ENCODE measurements around the gene FSHR. TPM values are rescaled to one million over a fixed set of nuclear protein-coding genes. Genes with fewer than 3 reads are reported as not detected.

Gene FSHR, protein sequence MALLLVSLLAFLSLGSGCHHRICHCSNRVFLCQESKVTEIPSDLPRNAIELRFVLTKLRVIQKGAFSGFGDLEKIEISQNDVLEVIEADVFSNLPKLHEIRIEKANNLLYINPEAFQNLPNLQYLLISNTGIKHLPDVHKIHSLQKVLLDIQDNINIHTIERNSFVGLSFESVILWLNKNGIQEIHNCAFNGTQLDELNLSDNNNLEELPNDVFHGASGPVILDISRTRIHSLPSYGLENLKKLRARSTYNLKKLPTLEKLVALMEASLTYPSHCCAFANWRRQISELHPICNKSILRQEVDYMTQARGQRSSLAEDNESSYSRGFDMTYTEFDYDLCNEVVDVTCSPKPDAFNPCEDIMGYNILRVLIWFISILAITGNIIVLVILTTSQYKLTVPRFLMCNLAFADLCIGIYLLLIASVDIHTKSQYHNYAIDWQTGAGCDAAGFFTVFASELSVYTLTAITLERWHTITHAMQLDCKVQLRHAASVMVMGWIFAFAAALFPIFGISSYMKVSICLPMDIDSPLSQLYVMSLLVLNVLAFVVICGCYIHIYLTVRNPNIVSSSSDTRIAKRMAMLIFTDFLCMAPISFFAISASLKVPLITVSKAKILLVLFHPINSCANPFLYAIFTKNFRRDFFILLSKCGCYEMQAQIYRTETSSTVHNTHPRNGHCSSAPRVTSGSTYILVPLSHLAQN
- total RNA-seq, result not detected

DNA sequence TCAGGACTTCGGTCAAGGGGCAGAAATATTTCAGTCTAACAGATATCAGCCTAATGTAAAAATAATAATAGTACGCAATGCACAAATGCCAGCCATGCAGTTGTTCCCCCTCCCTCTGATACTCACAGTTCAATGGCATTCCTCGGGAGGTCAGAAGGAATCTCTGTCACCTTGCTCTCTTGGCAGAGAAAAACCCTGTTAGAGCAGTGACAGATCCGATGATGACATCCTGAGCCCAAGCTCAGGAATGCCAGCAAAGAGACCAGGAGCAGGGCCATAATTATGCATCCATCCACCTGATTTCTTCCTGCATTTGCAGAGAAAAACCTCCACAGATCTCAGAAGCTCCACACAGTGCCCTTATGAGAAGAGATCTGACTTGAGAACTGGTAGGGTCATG is at the start of gene FSHR:
Gene FSHR, minus strand, starts transcription at position 376 of the 400 bp plus-strand sequence. Its CDS starts 98 bp downstream, at position 278.
- no peaks in the 10 kb centered on the region for H3K27me3 Mint-ChIP-seq
- peaks cover 7% of the 10 kb centered on the region for H3K9me3 Mint-ChIP-seq
- no peaks in the 10 kb centered on the region for H3K4me1 Mint-ChIP-seq (ENCODE audit: low read depth in 2 of 2)
- ATAC-seq (no peak), DNase-seq (ENCODE audit: low spot score) (no peak)
- no peak within 1 kb of the TSS for H3K4me3 Mint-ChIP-seq
- H3K36me3 Mint-ChIP-seq, result no peaks in the 10 kb centered on the region
- no peak within 1 kb of the TSS for H3K27ac Mint-ChIP-seq

DNA sequence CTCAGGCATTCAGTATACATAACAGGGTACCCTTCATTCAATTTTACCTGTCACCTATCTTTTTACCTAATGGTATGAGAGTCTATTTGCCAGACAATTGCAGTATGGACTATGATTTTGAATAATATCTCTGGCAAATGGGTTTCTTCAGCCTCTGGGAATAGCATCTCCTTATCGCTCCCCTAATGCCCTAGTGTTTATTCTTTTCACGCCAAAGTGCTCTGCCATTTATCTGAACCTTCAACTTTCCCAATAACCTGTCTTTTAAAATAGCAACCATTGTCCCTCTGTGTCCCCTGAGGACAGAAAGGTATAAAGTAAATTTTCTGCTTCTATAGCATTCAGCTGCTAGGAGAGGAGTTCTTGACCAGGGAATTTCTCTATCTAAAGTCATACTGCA is 45.0 kb upstream of the FSHR start:
- Mint-ChIP-seq H3K4me1 (ENCODE audit: low read depth in 2 of 2) (no peaks in the 10 kb centered on the region), H3K27me3 (no peaks in the 10 kb centered on the region), H3K9me3 (peaks cover 9% of the 10 kb centered on the region), H3K4me3 (no peak overlapping the region), H3K27ac (no peak overlapping the region), H3K36me3 (no peaks in the 10 kb centered on the region)
- ATAC-seq (no peak), DNase-seq (ENCODE audit: low spot score) (no peak)

- H3K9me3 Mint-ChIP-seq, result peaks cover 15% of the 10 kb centered on the region
- H3K36me3 Mint-ChIP-seq, result no peaks in the 10 kb centered on the region
- ATAC-seq (no peak), DNase-seq (ENCODE audit: low spot score) (no peak)
- no peaks in the 10 kb centered on the region for H3K27me3 Mint-ChIP-seq
- no peak overlapping the region for H3K4me3 Mint-ChIP-seq
- no peaks in the 10 kb centered on the region for H3K4me1 Mint-ChIP-seq (ENCODE audit: low read depth in 2 of 2)
- no peak overlapping the region for H3K27ac Mint-ChIP-seq
These were observed 40.4 kb upstream of the FSHR start for GRCh38 chr2:49194701-49195100.

DNA sequence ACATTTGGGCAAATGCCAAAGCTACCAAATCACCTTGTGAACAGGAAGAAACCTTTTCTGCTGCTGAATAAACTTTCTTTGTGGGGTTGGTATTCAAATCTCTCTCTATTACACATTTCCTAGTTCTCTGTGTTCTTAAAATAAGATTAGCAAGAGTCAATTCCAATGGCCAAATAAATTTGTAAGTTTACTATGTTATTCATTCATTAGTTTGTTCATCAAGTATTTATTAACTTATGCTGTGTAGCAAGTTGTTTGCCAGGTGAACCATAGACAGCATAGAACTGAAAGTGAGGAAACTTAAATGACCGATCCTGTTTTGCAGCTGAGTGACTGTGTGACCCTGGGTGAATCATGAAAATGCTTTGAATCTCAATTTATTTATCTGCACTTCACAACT is 37.7 kb upstream of the FSHR start:
- H3K27me3 Mint-ChIP-seq, result no peaks in the 10 kb centered on the region
- H3K9me3 Mint-ChIP-seq, result peaks cover 17% of the 10 kb centered on the region
- H3K36me3 Mint-ChIP-seq, result no peaks in the 10 kb centered on the region
- DNase-seq (ENCODE audit: low spot score) (no peak), ATAC-seq (no peak)
- H3K27ac Mint-ChIP-seq, result no peak overlapping the region
- H3K4me3 Mint-ChIP-seq, result no peak overlapping the region
- H3K4me1 Mint-ChIP-seq (ENCODE audit: low read depth in 2 of 2), result no peaks in the 10 kb centered on the region

- H3K36me3 Mint-ChIP-seq, result no peaks in the 10 kb centered on the region
- ATAC-seq (no peak), DNase-seq (ENCODE audit: low spot score) (no peak)
- no peaks in the 10 kb centered on the region for H3K27me3 Mint-ChIP-seq
- H3K4me3 Mint-ChIP-seq, result no peak overlapping the region
- H3K27ac Mint-ChIP-seq, result no peak overlapping the region
- H3K4me1 Mint-ChIP-seq (ENCODE audit: low read depth in 2 of 2), result no peaks in the 10 kb centered on the region
- peaks cover 22% of the 10 kb centered on the region for H3K9me3 Mint-ChIP-seq
These were observed 35.4 kb upstream of the FSHR start for GRCh38 chr2:49189512-49190225.

GRCh38 chr2:49186050-49186648 is 31.8 kb upstream of the FSHR start:
- Mint-ChIP-seq H3K36me3 (no peaks in the 10 kb centered on the region), H3K9me3 (peaks cover 34% of the 10 kb centered on the region), H3K4me3 (no peak overlapping the region), H3K27me3 (no peaks in the 10 kb centered on the region), H3K27ac (no peak overlapping the region), H3K4me1 (ENCODE audit: low read depth in 2 of 2) (no peaks in the 10 kb centered on the region)
- ATAC-seq, result no peak
- DNase-seq (ENCODE audit: low spot score), result no peak

GRCh38 chr2:49178656-49179055 is 24.3 kb upstream of the FSHR start:
- H3K36me3 Mint-ChIP-seq, result no peaks in the 10 kb centered on the region
- H3K4me1 Mint-ChIP-seq (ENCODE audit: low read depth in 2 of 2), result no peaks in the 10 kb centered on the region
- ATAC-seq, result no peak
- peaks cover 15% of the 10 kb centered on the region for H3K9me3 Mint-ChIP-seq
- DNase-seq (ENCODE audit: low spot score), result no peak
- no peak overlapping the region for H3K27ac Mint-ChIP-seq
- no peaks in the 10 kb centered on the region for H3K27me3 Mint-ChIP-seq
- no peak overlapping the region for H3K4me3 Mint-ChIP-seq

DNA sequence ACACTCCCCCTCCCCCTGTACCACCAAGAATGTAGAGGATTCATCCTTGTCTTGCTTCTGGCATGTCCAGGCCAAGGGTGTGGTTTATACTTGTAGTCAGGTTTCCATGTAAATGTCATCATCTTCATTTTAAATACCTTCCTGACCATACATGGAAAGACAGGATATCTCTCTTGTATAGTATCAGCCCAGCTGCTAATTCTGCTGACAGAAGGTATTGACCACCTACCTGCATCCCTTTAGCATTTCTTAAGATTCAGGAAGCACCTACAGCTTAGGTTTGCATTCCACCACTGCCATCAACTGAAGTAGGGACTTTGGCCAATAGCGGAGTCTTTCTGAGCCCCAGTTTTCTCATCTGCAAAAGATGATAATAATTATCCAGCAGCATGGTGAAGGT is 22.9 kb upstream of the FSHR start:
- ATAC-seq, result no peak
- no peak for DNase-seq (ENCODE audit: low spot score)
- Mint-ChIP-seq H3K27me3 (no peaks in the 10 kb centered on the region), H3K9me3 (peaks cover 10% of the 10 kb centered on the region), H3K36me3 (no peaks in the 10 kb centered on the region), H3K27ac (no peak overlapping the region), H3K4me1 (ENCODE audit: low read depth in 2 of 2) (no peaks in the 10 kb centered on the region), H3K4me3 (no peak overlapping the region)

DNA sequence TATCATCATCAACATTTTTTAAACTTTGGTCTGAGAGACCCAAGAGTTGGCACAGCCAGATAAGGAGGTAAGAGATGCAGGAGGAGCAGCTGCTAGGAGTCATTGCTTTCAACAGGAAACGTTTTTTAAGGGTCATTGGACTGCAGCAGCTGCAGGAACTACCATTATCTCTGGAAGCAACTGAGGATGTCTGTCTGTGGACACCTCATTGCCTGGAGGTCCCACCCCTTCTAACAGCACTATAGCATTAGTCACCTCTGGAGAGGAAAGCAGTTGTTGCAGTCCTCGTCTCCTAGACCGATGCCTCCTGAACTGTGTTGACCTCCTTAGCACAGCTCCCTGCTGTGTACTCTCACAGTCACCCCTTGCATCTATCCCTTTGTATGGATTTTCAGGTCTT is 21.5 kb upstream of the FSHR start:
- ATAC-seq (no peak), DNase-seq (ENCODE audit: low spot score) (no peak)
- Mint-ChIP-seq H3K4me3 (no peak overlapping the region), H3K27me3 (no peaks in the 10 kb centered on the region), H3K36me3 (no peaks in the 10 kb centered on the region), H3K9me3 (peaks cover 8% of the 10 kb centered on the region), H3K27ac (no peak overlapping the region), H3K4me1 (ENCODE audit: low read depth in 2 of 2) (no peaks in the 10 kb centered on the region)

- Mint-ChIP-seq H3K9me3 (peaks cover 8% of the 10 kb centered on the region), H3K4me1 (ENCODE audit: low read depth in 2 of 2) (no peaks in the 10 kb centered on the region), H3K4me3 (no peak overlapping the region), H3K36me3 (no peaks in the 10 kb centered on the region), H3K27me3 (no peaks in the 10 kb centered on the region), H3K27ac (no peak overlapping the region)
- DNase-seq (ENCODE audit: low spot score) (no peak), ATAC-seq (no peak)
These were observed 20.4 kb upstream of the FSHR start for GRCh38 chr2:49174750-49175149.

- ATAC-seq, result no peak
- H3K4me3 Mint-ChIP-seq, result no peak overlapping the region
These were observed 12.8 kb upstream of the FSHR start for GRCh38 chr2:49167131-49167530.

GRCh38 chr2:49165662-49166061 is 11.3 kb upstream of the FSHR start:
- DNase-seq (ENCODE audit: low spot score), result no peak
- Mint-ChIP-seq H3K4me3 (no peak overlapping the region), H3K4me1 (ENCODE audit: low read depth in 2 of 2) (no peaks in the 10 kb centered on the region), H3K27ac (no peak overlapping the region), H3K27me3 (no peaks in the 10 kb centered on the region), H3K9me3 (peaks cover 12% of the 10 kb centered on the region), H3K36me3 (peaks cover 4% of the 10 kb centered on the region)
- ATAC-seq, result no peak

More at GRCh38 chr2:49167131-49167530, 12.8 kb upstream of the FSHR start:
- DNase-seq (ENCODE audit: low spot score), result no peak
- H3K4me1 Mint-ChIP-seq (ENCODE audit: low read depth in 2 of 2), result no peaks in the 10 kb centered on the region
- H3K36me3 Mint-ChIP-seq, result peaks cover 4% of the 10 kb centered on the region
- no peak overlapping the region for H3K27ac Mint-ChIP-seq
- H3K27me3 Mint-ChIP-seq, result no peaks in the 10 kb centered on the region
- H3K9me3 Mint-ChIP-seq, result peaks cover 17% of the 10 kb centered on the region

DNA sequence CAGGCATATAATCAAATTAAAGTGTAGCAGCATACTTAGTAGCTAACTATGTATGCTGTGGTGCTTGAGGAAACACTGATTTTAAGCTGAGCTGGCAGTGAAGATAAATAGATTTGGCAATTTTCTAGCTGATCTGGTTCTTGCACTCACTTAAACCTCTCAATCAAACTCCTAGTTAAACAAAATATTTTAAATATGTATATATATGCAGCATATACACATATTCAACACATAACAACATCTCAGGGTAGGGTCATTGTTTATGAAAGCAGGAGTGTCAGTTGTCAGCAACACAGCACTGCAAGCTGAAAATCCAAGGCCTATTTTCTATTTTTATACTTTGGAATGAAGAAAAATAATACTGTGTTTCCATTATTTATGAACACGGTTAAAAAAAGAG is 10.4 kb upstream of the FSHR start:
- ATAC-seq (no peak), DNase-seq (ENCODE audit: low spot score) (no peak)
- Mint-ChIP-seq H3K4me1 (ENCODE audit: low read depth in 2 of 2) (no peaks in the 10 kb centered on the region), H3K36me3 (peaks cover 4% of the 10 kb centered on the region), H3K27ac (no peak overlapping the region), H3K9me3 (peaks cover 17% of the 10 kb centered on the region), H3K4me3 (no peak overlapping the region), H3K27me3 (no peaks in the 10 kb centered on the region)

DNA sequence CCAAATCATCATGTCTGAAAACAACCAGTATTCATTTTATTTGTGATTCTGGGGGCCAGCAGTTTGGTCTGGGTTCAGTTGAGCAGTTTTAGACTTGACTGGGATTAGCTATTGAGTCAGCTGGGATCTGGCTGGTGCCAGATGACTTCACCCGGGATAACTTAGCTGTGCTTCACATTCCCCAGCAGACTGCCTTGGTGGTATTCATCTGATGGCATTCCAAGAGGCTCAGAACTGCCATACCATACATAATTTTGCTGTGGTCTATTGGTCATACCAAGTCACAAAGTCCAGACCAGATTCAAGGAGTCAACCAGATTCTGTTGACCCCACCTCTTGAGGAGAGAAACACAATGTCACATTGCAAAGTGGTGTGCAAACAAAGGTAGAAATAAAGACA is 7.8 kb upstream of the FSHR start:
- Mint-ChIP-seq H3K36me3 (no peaks in the 10 kb centered on the region), H3K27me3 (no peaks in the 10 kb centered on the region), H3K4me3 (no peak overlapping the region), H3K4me1 (ENCODE audit: low read depth in 2 of 2) (no peaks in the 10 kb centered on the region), H3K9me3 (peaks cover 9% of the 10 kb centered on the region), H3K27ac (no peak overlapping the region)
- no peak for DNase-seq (ENCODE audit: low spot score)
- no peak for ATAC-seq

Data from natural killer cell treated with Interleukin-12 subunit alpha and Interleukin-12 subunit beta and Interleukin-15 and Interleukin-18, amount 100 ng/mL, for 72 hours (primary cell).